Upper lobe of left lung (tissue), 4 donors: ENCODE measurements around the gene EXPH5.

Experiments
- POLR2A ChIP-seq, 4 donors: fragments of 450-650 bp; IDR thresholded peaks; one replicate each; pipeline ENCODE4 v1.5.1; 2016 to 2017; ENCODE audit warnings: antibody characterized with exemption in 4 of 4, mild to moderate bottlenecking in 2 of 4
- POLR2AphosphoS5 ChIP-seq, 2 donors: sonication (generic); formaldehyde crosslinking; IDR thresholded peaks; one replicate each; pipeline ENCODE4 v1.5.1; 2017; ENCODE audit warnings: antibody characterized with exemption in 2 of 2
- TF ChIP-seq, protein P1 (sequence below), 6 experiments: fragments of 450-650 bp in 4 of 6; fragments of 200-600 bp in 2 of 6; sonication (generic) in 2 of 6; IDR thresholded peaks; one replicate each; pipeline ENCODE4 v1.5.1; 2016 to 2019; ENCODE audit warnings: antibody characterized with exemption in 6 of 6

DNA sequence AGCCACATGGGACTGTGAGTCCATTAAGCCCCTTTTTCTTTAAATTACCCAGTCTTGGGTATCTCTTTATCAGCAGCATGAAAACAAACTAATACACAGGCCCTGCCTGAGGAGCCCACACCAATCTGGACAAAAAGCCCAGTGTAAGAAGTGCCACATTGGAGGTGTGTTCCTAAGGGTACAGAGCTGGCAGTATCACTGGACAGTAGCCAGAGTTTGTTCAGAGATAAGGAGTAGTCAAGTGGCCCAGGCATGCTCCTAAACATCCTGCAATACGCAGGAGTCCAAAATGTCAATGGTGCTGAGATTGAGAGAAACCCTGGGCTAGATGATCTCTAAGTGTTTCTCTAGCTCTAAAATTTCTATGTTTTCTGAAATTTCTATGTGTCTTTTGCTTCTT, 68.4 kb downstream of the EXPH5 start:
- TF ChIP-seq POLR2A (IDR thresholded peaks at IDR 0.05), result no peak
- TF ChIP-seq, protein P1, sequence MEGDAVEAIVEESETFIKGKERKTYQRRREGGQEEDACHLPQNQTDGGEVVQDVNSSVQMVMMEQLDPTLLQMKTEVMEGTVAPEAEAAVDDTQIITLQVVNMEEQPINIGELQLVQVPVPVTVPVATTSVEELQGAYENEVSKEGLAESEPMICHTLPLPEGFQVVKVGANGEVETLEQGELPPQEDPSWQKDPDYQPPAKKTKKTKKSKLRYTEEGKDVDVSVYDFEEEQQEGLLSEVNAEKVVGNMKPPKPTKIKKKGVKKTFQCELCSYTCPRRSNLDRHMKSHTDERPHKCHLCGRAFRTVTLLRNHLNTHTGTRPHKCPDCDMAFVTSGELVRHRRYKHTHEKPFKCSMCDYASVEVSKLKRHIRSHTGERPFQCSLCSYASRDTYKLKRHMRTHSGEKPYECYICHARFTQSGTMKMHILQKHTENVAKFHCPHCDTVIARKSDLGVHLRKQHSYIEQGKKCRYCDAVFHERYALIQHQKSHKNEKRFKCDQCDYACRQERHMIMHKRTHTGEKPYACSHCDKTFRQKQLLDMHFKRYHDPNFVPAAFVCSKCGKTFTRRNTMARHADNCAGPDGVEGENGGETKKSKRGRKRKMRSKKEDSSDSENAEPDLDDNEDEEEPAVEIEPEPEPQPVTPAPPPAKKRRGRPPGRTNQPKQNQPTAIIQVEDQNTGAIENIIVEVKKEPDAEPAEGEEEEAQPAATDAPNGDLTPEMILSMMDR (IDR thresholded peaks at IDR 0.05), result no peak
- no peak for TF ChIP-seq POLR2AphosphoS5 (IDR thresholded peaks at IDR 0.05)
